Endodermal cell (in vitro differentiated cells): ENCODE results near the gene RAG2. TPM values are rescaled to one million over a fixed set of nuclear protein-coding genes. Genes with fewer than 3 reads are reported as not detected.

Experiments
- DNase-seq: peaks from one replicate; pipeline ENCODE4 v3.0.0-alpha.2; 2017
- H3K27ac ChIP-seq: 2 replicates; pipeline ENCODE4 v1.5.1; 2013; ENCODE audit warnings: mild to moderate bottlenecking, low read depth, low read length, moderate library complexity
- H3K27me3 ChIP-seq: 2 replicates; pipeline ENCODE4 v1.6.1; 2013; ENCODE audit warnings: mild to moderate bottlenecking, low read length, moderate library complexity; ENCODE audit not compliant: insufficient read depth, control insufficient read depth, poor library complexity, severe bottlenecking
- H3K36me3 ChIP-seq: 2 replicates; pipeline ENCODE4 v1.7.0; 2013; ENCODE audit warnings: mild to moderate bottlenecking, low read length, moderate library complexity; ENCODE audit not compliant: control insufficient read depth, insufficient read depth
- H3K4me1 ChIP-seq: one replicate; pipeline ENCODE4 v1.7.0; 2013; ENCODE audit warnings: low read length; ENCODE audit not compliant: control insufficient read depth, insufficient read depth
- H3K4me3 ChIP-seq: 2 replicates; pipeline ENCODE4 v1.5.1; 2013; ENCODE audit warnings: mild to moderate bottlenecking, low read length, moderate library complexity
- H3K9ac ChIP-seq: 2 replicates; pipeline ENCODE4 v1.6.1; 2013; ENCODE audit warnings: mild to moderate bottlenecking, low read length, moderate library complexity; ENCODE audit not compliant: poor library complexity, severe bottlenecking; ENCODE audit errors: extremely low read depth
- H3K9me3 ChIP-seq: 2 replicates; pipeline ENCODE4 v1.6.1; 2013; ENCODE audit warnings: mild to moderate bottlenecking, low read length, moderate library complexity; ENCODE audit not compliant: control insufficient read depth
- H3K27ac Mint-ChIP-seq: 2 replicates; pipeline ENCODE4 v1.8.0; 2020; ENCODE audit warnings: mixed read lengths
- H3K27me3 Mint-ChIP-seq: 2 replicates; pipeline ENCODE4 v1.8.0; 2021; ENCODE audit warnings: mild to moderate bottlenecking, mixed read lengths; ENCODE audit not compliant: insufficient read depth
- H3K36me3 Mint-ChIP-seq: 2 replicates; pipeline ENCODE4 v1.8.0; 2020; ENCODE audit warnings: low read depth, mixed read lengths
- H3K4me1 Mint-ChIP-seq: 2 replicates; pipeline ENCODE4 v1.8.0; 2020; ENCODE audit warnings: mixed read lengths
- H3K4me3 Mint-ChIP-seq: 2 replicates; pipeline ENCODE4 v1.8.0; 2020; ENCODE audit warnings: mild to moderate bottlenecking, moderate library complexity, mixed read lengths
- H3K9me3 Mint-ChIP-seq: 2 replicates; pipeline ENCODE4 v1.8.0; 2020; ENCODE audit warnings: mild to moderate bottlenecking, mixed read lengths
- CTCF ChIP-seq: fragments of 200-600 bp; sonication (generic); conservative IDR thresholded peaks from 2 replicates; pipeline ENCODE4 v1.5.0; 2021; ENCODE audit warnings: antibody characterized with exemption, mild to moderate bottlenecking
- WGBS, 2 experiments: methylation state at CpG; one replicate each; pipeline versions ENCODE4 v1.1.5 to v1.1.7; 2013; ENCODE audit warnings: missing lambda C conversion rate in 2 of 2, mixed read lengths in 1 of 2; ENCODE audit not compliant: insufficient coverage in 1 of 2, insufficient read length in 1 of 2; 5-methylcytosine and 5-hydroxymethylcytosine counted together
- total RNA-seq, 2 donors: library from RNA; stranded (reverse); fragmentation: NEBNext Ultra II Directional in 1 of 2; extraction: Animal tissue kit (Norgen Biotek cat#: 25700) in 1 of 2; gene quantifications; 2 replicates in 1 of 2; 3 replicates in 1 of 2; pipeline ENCODE4 v1.2.1, GENCODE V29; 2021

The RAG2 gene
- total RNA-seq, 2 donors from 2014 or later, result not detected

GRCh38 chr11:36583667-36584066 is 14.4 kb downstream of the RAG2 start:
- no peaks in the 10 kb centered on the region for H3K36me3 ChIP-seq
- no peak overlapping the region for H3K4me3 ChIP-seq
- Mint-ChIP-seq H3K36me3 (no peaks in the 10 kb centered on the region), H3K27me3 (peaks cover 26% of the 10 kb centered on the region), H3K27ac (no peak overlapping the region), H3K4me3 (no peak overlapping the region), H3K9me3 (peaks cover 22% of the 10 kb centered on the region), H3K4me1 (no peaks in the 10 kb centered on the region)
- H3K9ac ChIP-seq, result no peak overlapping the region
- H3K4me1 ChIP-seq, result no peaks in the 10 kb centered on the region
- no peak for DNase-seq
- peaks cover 41% of the 10 kb centered on the region for H3K27me3 ChIP-seq
- no peak overlapping the region for H3K27ac ChIP-seq
- 73 to 83% methylated on average over 3 of the region's 3 CpGs for WGBS, 2 experiments
- TF ChIP-seq CTCF, result peak; percentile 31
- H3K9me3 ChIP-seq, result peaks cover 23% of the 10 kb centered on the region

GRCh38 chr11:36581536-36581935 is 16.5 kb downstream of the RAG2 start:
- DNase-seq, result no peak
- Mint-ChIP-seq H3K4me1 (no peaks in the 10 kb centered on the region), H3K27me3 (peaks cover 7% of the 10 kb centered on the region), H3K36me3 (no peaks in the 10 kb centered on the region), H3K27ac (no peak overlapping the region), H3K4me3 (no peak overlapping the region), H3K9me3 (peaks cover 22% of the 10 kb centered on the region)
- Histone ChIP-seq H3K9me3 (peaks cover 23% of the 10 kb centered on the region), H3K27me3 (peaks cover 20% of the 10 kb centered on the region), H3K36me3 (no peaks in the 10 kb centered on the region), H3K9ac (no peak overlapping the region), H3K27ac (no peak overlapping the region), H3K4me1 (no peaks in the 10 kb centered on the region), H3K4me3 (no peak overlapping the region)
- WGBS, 2 experiments, result 70 to 82% methylated on average over 2 of the region's 2 CpGs
- TF ChIP-seq CTCF, result no peak

GRCh38 chr11:36578458-36578857 is 19.6 kb downstream of the RAG2 start:
- peaks cover 23% of the 10 kb centered on the region for H3K9me3 ChIP-seq
- Mint-ChIP-seq H3K4me3 (no peak overlapping the region), H3K4me1 (no peaks in the 10 kb centered on the region), H3K9me3 (peaks cover 22% of the 10 kb centered on the region), H3K36me3 (no peaks in the 10 kb centered on the region), H3K27ac (no peak overlapping the region), H3K27me3 (peaks cover 4% of the 10 kb centered on the region)
- no peaks in the 10 kb centered on the region for H3K4me1 ChIP-seq
- DNase-seq, result no peak
- H3K36me3 ChIP-seq, result no peaks in the 10 kb centered on the region
- no peak for TF ChIP-seq CTCF
- no peak overlapping the region for H3K4me3 ChIP-seq
- H3K27me3 ChIP-seq, result peaks cover 6% of the 10 kb centered on the region
- WGBS, 2 experiments, result 67% methylated on average over 1 of the region's 1 CpG; no CpG with 5 or more reads in 1 of the 2 experiments
- no peak overlapping the region for H3K9ac ChIP-seq
- H3K27ac ChIP-seq, result no peak overlapping the region
